Kidney (tissue), 14 donors: Measurements from ENCODE around the gene PRDM16. TPM values are rescaled to one million over a fixed set of nuclear protein-coding genes. Genes with fewer than 3 reads are reported as not detected.

Experiments used
- DNase-seq, 5 donors: peaks; one replicate each; pipeline ENCODE4 v3.0.0-alpha.2; 2013 to 2020
- FAIRE-seq: peaks from 2 replicates; lab custom pipeline; 2012; peaks lifted over from hg19 to GRCh38; lab: Jason Lieb, UNC
- H3K27ac ChIP-seq, 2 donors: one replicate each; pipeline ENCODE4 v1.7.0; 2013; ENCODE audit warnings: low read depth in 2 of 2, low read length in 2 of 2, inconsistent platforms in 1 of 2
- H3K27me3 ChIP-seq: one replicate; pipeline ENCODE4 v1.7.1; 2013; ENCODE audit warnings: low read length, inconsistent platforms; ENCODE audit not compliant: control insufficient read depth, insufficient read depth
- H3K36me3 ChIP-seq, 3 donors: one replicate each; pipeline versions ENCODE4 v1.7.0 to v1.7.1; 2013; ENCODE audit warnings: low read length in 3 of 3, control low read depth in 1 of 3, inconsistent platforms in 1 of 3; ENCODE audit not compliant: insufficient read depth in 3 of 3, control insufficient read depth in 2 of 3
- H3K4me1 ChIP-seq, 3 donors: one replicate each; pipeline versions ENCODE4 v1.7.0 to v1.7.1; 2013; ENCODE audit warnings: low read length in 3 of 3, inconsistent platforms in 1 of 3, low read depth in 1 of 3; ENCODE audit not compliant: control insufficient read depth in 2 of 3, insufficient read depth in 2 of 3
- H3K4me3 ChIP-seq, 3 donors: one replicate each; pipeline versions ENCODE4 v1.7.0 to v1.8.1; 2013; ENCODE audit warnings: low read length in 3 of 3, control low read depth in 1 of 3, inconsistent platforms in 1 of 3
- H3K9ac ChIP-seq, 3 donors: one replicate each; pipeline versions ENCODE4 v1.7.0 to v1.7.1; 2013; ENCODE audit warnings: low read length in 3 of 3, control low read depth in 1 of 3, inconsistent platforms in 1 of 3
- H3K9me3 ChIP-seq, 3 donors: one replicate each; pipeline versions ENCODE4 v1.7.0 to v1.7.1; 2013; ENCODE audit warnings: low read length in 3 of 3, control low read depth in 1 of 3, inconsistent platforms in 1 of 3; ENCODE audit not compliant: control insufficient read depth in 2 of 3, insufficient read depth in 1 of 3
- CTCF ChIP-seq: IDR thresholded peaks from 3 replicates; pipeline ENCODE4 v1.5.1; 2012; ENCODE audit warnings: mild to moderate bottlenecking, moderate library complexity, borderline replicate concordance; ENCODE audit not compliant: insufficient read depth; ENCODE audit errors: extremely low read depth
- intact Hi-C: fragments of 100-400 bp; cut with DNase I; formaldehyde crosslinking; loops from one replicate; pipeline ENCODE4 v1.11.1; 2022
- polyA plus RNA-seq: library from polyadenylated mRNA; stranded (reverse); fragments of 350-450 nt; fragmentation: Illumina TruSeq; extraction: RNeasy Lipid Tissue Mini Kit (QIAGEN cat#74804); gene quantifications from one replicate; pipeline ENCODE4 v1.2.3, GENCODE V29; 2014; ENCODE audit warnings: low read depth, low replicate concordance; ENCODE audit not compliant: insufficient read depth
- total RNA-seq: library from RNA; stranded (reverse); fragmentation: NEBNext Ultra II Directional; extraction: Animal tissue kit (Norgen Biotek cat#: 25700); gene quantifications from one replicate; pipeline ENCODE4 v1.2.1, GENCODE V29; 2021
- donor health status: control.
- donor health status: control.
- donor health status: control.
- donor health status: control.
- donor health status: control.
- donor health status: DM: yes; HTN: yes; CAD: no.
- donor health status: Normal renal cell carcinoma (clear cell type).

PRDM16 gene
- total and polyA plus RNA-seq, 2 donors from 2014 or later: 3.0 to 21.9 TPM

GRCh38 chr1:3441410-3441847 is 372.4 kb downstream of the PRDM16 start:
- intact Hi-C loops: no loop called here
- no peak for FAIRE-seq

GRCh38 chr1:3441880-3442279 is 372.9 kb downstream of the PRDM16 start:
- Histone ChIP-seq H3K9me3 (no peaks in the 10 kb centered on the region), H3K4me1 (no peaks in the 10 kb centered on the region), H3K27me3 (no peaks in the 10 kb centered on the region), H3K4me3 (no peak overlapping the region), H3K27ac (no peak overlapping the region), H3K36me3 (no peaks in the 10 kb centered on the region), H3K9ac (no peak overlapping the region)
- no peak for TF ChIP-seq CTCF
- FAIRE-seq: no peak
- DNase-seq: peak in 1 of 5 donors; percentile 42
- intact Hi-C loops: no loop called here

More at GRCh38 chr1:3441410-3441847, 372.4 kb downstream of the PRDM16 start:
- Histone ChIP-seq H3K27me3 (no peaks in the 10 kb centered on the region), H3K27ac (no peak overlapping the region), H3K36me3 (no peaks in the 10 kb centered on the region), H3K4me1 (no peaks in the 10 kb centered on the region), H3K9ac (no peak overlapping the region), H3K4me3 (no peak overlapping the region), H3K9me3 (no peaks in the 10 kb centered on the region)
- TF ChIP-seq CTCF: no peak
- no peak for DNase-seq

GRCh38 chr1:3442331-3442730 is 373.3 kb downstream of the PRDM16 start:
- Histone ChIP-seq H3K9me3 (peaks cover 0 to under 1% (median under 1%) of the 10 kb centered on the region in 3 donors), H3K27me3 (no peaks in the 10 kb centered on the region), H3K4me3 (no peak overlapping the region), H3K4me1 (no peaks in the 10 kb centered on the region), H3K36me3 (no peaks in the 10 kb centered on the region), H3K27ac (no peak overlapping the region), H3K9ac (no peak overlapping the region)
- TF ChIP-seq CTCF: no peak
- FAIRE-seq: no peak
- DNase-seq: peak in 1 of 5 donors; percentile 59
- intact Hi-C loops: no loop called here

- Histone ChIP-seq H3K27me3 (no peaks in the 10 kb centered on the region), H3K9ac (no peak overlapping the region)
- TF ChIP-seq CTCF: no peak
Measured at GRCh38 chr1:3442901-3443300, 373.9 kb downstream of the PRDM16 start.

More at GRCh38 chr1:3442901-3443300, 373.9 kb downstream of the PRDM16 start:
- no peak overlapping the region for H3K27ac ChIP-seq
- no peaks in the 10 kb centered on the region for H3K4me1 ChIP-seq
- H3K36me3 ChIP-seq: no peaks in the 10 kb centered on the region
- H3K4me3 ChIP-seq: no peak overlapping the region
- H3K9me3 ChIP-seq: peaks cover 0 to 2% (median 2%) of the 10 kb centered on the region in 3 donors
- DNase-seq (peak in 1 of 5 donors; percentile 29), FAIRE-seq (no peak)
- intact Hi-C loops: no loop called here
